Measurements from ENCODE around the gene SLC4A3.

The SLC4A3 gene

GRCh38 chr2:219689676-219690628, 62.5 kb downstream of the SLC4A3 start:
- H3K36me3 ChIP-seq, result no peaks in the 10 kb centered on the region
- H3K9me3 ChIP-seq, result no peaks in the 10 kb centered on the region
- H3K4me3 ChIP-seq (ENCODE audit: low read depth in 1 of 2, low read length in 1 of 2), result no peak overlapping the region
- peaks cover 86% of the 10 kb centered on the region for H3K27me3 ChIP-seq
- H3K27ac ChIP-seq, result no peak overlapping the region
- peak; percentile 38 for TF ChIP-seq CTCF (IDR thresholded peaks at IDR 0.05)
- H3K4me1 ChIP-seq (ENCODE audit: control insufficient read depth in 1 of 2, insufficient read depth in 1 of 2, low read depth in 1 of 2, low read length in 1 of 2), result no peaks in the 10 kb centered on the region

DNA sequence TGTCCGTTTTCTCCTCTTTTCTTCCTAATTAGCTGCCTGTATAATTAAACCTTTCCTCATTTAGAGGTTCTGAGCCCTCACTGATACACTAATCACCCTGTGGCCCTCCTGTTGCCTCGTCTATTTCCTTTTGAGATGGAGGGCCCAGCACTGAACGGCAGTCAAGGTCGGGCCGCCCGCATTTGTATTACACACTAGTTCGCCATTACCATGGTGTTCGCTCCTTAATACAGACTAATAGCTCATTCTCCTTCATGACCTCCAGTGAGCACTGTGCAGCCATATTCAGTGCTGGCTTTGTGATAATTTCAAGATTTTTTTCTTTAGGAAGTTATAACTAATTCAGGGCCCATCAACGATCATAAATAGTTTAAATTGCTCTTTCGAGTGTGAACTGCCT, 64.1 kb downstream of the SLC4A3 start:
- H3K27me3 ChIP-seq, result peaks cover 84% of the 10 kb centered on the region
- no peaks in the 10 kb centered on the region for H3K9me3 ChIP-seq
- TF ChIP-seq CTCF (IDR thresholded peaks at IDR 0.05), result no peak
- no peaks in the 10 kb centered on the region for H3K4me1 ChIP-seq (ENCODE audit: control insufficient read depth in 1 of 2, insufficient read depth in 1 of 2, low read depth in 1 of 2, low read length in 1 of 2)
- H3K36me3 ChIP-seq, result no peaks in the 10 kb centered on the region
- no peak overlapping the region for H3K4me3 ChIP-seq (ENCODE audit: low read depth in 1 of 2, low read length in 1 of 2)
- no peak overlapping the region for H3K27ac ChIP-seq

Measured in neutrophil (primary cell).